OCI-LY7 (cell line): ENCODE data around the gene MRPL40. TPM values are rescaled to one million over a fixed set of nuclear protein-coding genes. Genes with fewer than 3 reads are reported as not detected.

Source experiments
- BruUV-seq: library from RNA; stranded (reverse); fragments of 400-500 nt; replicated peaks from 2 replicates; lab custom pipeline; 2021; lab: Mats Ljungman, UMichigan
- CTCF ChIA-PET: fragments of 300-600 bp; sonication (Branson Sonifier 250); formaldehyde crosslinking; loops from one replicate; lab custom pipeline; 2022; ENCODE audit warnings: antibody characterized with exemption; ENCODE audit not compliant: unreplicated experiment; lab: Charles Lee
- POLR2A ChIA-PET: fragments of 300-600 bp; sonication (Branson Sonifier 250); formaldehyde crosslinking; loops from one replicate; lab custom pipeline; 2022; ENCODE audit warnings: antibody characterized with exemption; lab: Charles Lee
- DNase-seq: peaks from one replicate; pipeline ENCODE4 v3.0.0-alpha.2; 2015; ENCODE audit warnings: low spot score
- H2AFZ ChIP-seq: fragments of 200-600 bp; sonication (generic), shearing (Covaris generic); 2 replicates; pipeline ENCODE4 v1.6.1; 2014; ENCODE audit warnings: mild to moderate bottlenecking, antibody characterized with exemption, low read length, moderate library complexity
- H3K27ac ChIP-seq: fragments of 200-600 bp; sonication (generic); 2 replicates; pipeline ENCODE4 v1.5.1; 2014; ENCODE audit warnings: mixed run types, low read depth, mild to moderate bottlenecking, moderate library complexity, low read length, inconsistent platforms; ENCODE audit not compliant: poor library complexity, severe bottlenecking
- H3K36me3 ChIP-seq: fragments of 200-600 bp; sonication (generic); 2 replicates; pipeline ENCODE4 v1.6.1; 2014; ENCODE audit warnings: mild to moderate bottlenecking, antibody characterized with exemption, low read length, moderate library complexity, mixed read lengths; ENCODE audit not compliant: insufficient read depth
- H3K4me1 ChIP-seq: fragments of 200-600 bp; sonication (generic); 2 replicates; pipeline ENCODE4 v1.5.1; 2014; ENCODE audit warnings: mild to moderate bottlenecking, low read length; ENCODE audit not compliant: insufficient read depth, poor library complexity, severe bottlenecking
- H3K4me2 ChIP-seq: fragments of 200-600 bp; sonication (generic); 2 replicates; pipeline ENCODE4 v1.6.1; 2014; ENCODE audit warnings: mild to moderate bottlenecking, low read length
- H3K4me3 ChIP-seq: fragments of 200-600 bp; sonication (generic); 2 replicates; pipeline ENCODE4 v1.5.1; 2014; ENCODE audit warnings: mild to moderate bottlenecking, low read depth, low read length; ENCODE audit not compliant: poor library complexity, severe bottlenecking
- H3K79me2 ChIP-seq: fragments of 200-600 bp; sonication (generic); 2 replicates; pipeline ENCODE4 v1.6.1; 2016; ENCODE audit warnings: low read depth, mild to moderate bottlenecking, low read length, moderate library complexity, mixed read lengths; ENCODE audit not compliant: insufficient read depth
- H3K9me2 ChIP-seq: fragments of 200-600 bp; sonication (generic); 2 replicates; pipeline ENCODE4 v1.6.1; 2016; ENCODE audit warnings: mild to moderate bottlenecking, low read length, mixed read lengths; ENCODE audit not compliant: insufficient read depth
- H3K9me3 ChIP-seq: fragments of 200-600 bp; sonication (generic); 2 replicates; pipeline ENCODE4 v1.6.1; 2014; ENCODE audit warnings: mild to moderate bottlenecking, mixed run types, low read length, mixed read lengths
- H4K20me1 ChIP-seq: fragments of 200-600 bp; sonication (generic); 2 replicates; pipeline ENCODE4 v1.6.1; 2014; ENCODE audit warnings: mild to moderate bottlenecking, antibody characterized with exemption, low read length, moderate library complexity, mixed read lengths; ENCODE audit not compliant: insufficient read depth
- CTCF ChIP-seq: fragments of 200-600 bp; sonication (generic); conservative IDR thresholded peaks from 2 replicates; pipeline ENCODE4 v1.5.1; 2014; ENCODE audit warnings: mild to moderate bottlenecking, antibody characterized with exemption, low read length, moderate library complexity, mixed read lengths
- EZH2phosphoT487 ChIP-seq: fragments of 200-600 bp; sonication (generic); IDR thresholded peaks from 2 replicates; pipeline ENCODE4 v1.6.1; 2018; ENCODE audit warnings: low read depth, borderline replicate concordance, mild to moderate bottlenecking, mixed run types, antibody characterized with exemption, low read length, moderate library complexity, mixed read lengths
- intact Hi-C: fragments of 100-400 bp; cut with micrococcal nuclease; formaldehyde crosslinking; loops from one replicate; pipeline ENCODE4 v1.10.0; 2022; ENCODE audit not compliant: unreplicated experiment
- total RNA-seq, 2 experiments: library from RNA; depleted of rRNA in 1 of 2; stranded (reverse); fragments of >200 nt in 1 of 2; shearing (Covaris generic) in 1 of 2; gene quantifications; 2 replicates each; pipeline ENCODE4 v1.2.3, GENCODE V29; 2014 to 2022

Gene MRPL40
- total RNA-seq, 2 experiments from 2014 or later = 38.5 to 45.6 TPM

GRCh38 chr22:19407649-19408606 lies 24.4 kb upstream of the MRPL40 start:
- Histone ChIP-seq H3K36me3 (peaks cover 90% of the 10 kb centered on the region), H3K9me2 (no peaks in the 10 kb centered on the region), H3K4me2 (no peak overlapping the region), H3K9me3 (no peaks in the 10 kb centered on the region), H4K20me1 (peaks cover 11% of the 10 kb centered on the region; the same call in 1 of the 2 replicates), H3K27ac (no peak overlapping the region), H3K4me3 (no peak overlapping the region), H3K79me2 (peaks cover 29% of the 10 kb centered on the region), H2AFZ (no peak overlapping the region), H3K4me1 (peaks cover 8% of the 10 kb centered on the region)
- intact Hi-C loops = no loop called here
- TF ChIP-seq CTCF = no peak
- TF ChIP-seq EZH2phosphoT487 = no peak
- ChIA-PET CTCF (no interaction called here), POLR2A (no interaction called here)
- BruUV-seq = no TSS peak
- DNase-seq = no peak

DNA sequence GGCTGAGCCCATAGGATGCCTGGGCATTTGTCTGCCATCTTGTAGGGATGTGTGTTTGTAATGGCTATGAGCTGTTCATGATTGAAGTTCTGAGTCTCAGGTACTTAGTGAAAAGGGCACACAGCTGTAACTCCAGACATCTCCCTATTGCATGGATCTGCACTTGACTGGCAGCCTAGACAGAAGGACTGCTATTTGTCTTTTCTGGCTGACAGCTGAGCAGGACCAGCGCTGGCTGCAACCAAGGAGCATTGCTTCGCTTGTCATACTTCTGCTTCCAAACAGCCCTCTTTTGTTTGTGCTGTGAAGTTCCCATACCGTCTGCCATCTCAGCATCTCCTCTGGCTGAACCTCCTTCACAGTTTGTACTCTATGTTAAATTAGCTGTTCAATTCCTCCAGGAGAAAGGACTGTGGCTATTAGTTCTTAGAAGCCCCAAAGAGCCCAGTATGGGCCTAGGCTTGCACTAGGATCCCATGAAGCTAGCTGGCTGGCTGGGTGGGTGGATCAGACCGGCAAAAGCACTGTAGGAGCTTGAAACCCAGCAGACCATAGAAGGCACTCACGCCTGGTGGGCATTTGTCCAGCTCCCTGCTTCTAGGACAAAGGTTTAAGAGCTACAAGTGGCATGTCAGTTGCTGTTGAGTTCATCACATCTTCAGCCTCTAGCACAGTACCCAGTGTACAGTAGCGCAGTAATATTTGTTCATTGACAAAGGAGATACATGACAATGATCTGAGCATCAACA lies 21.2 kb upstream of the MRPL40 start:
- H4K20me1 ChIP-seq = peaks cover 30% of the 10 kb centered on the region; the same call in 1 of the 2 replicates
- CTCF ChIA-PET = no interaction called here
- intact Hi-C loops = no loop called here

More for the DNA sequence above, 21.2 kb upstream of the MRPL40 start:
- no TSS peak for BruUV-seq
- POLR2A ChIA-PET = interaction anchor here (0.7 kb wide), 1 partner anchor 25 kb away, joined by 3 read pairs; no protein-coding TSS in a partner anchor
- H3K27ac ChIP-seq = no peak overlapping the region
- no peak overlapping the region for H3K4me3 ChIP-seq
- DNase-seq = no peak
- H2AFZ ChIP-seq = no peak overlapping the region
- no peak overlapping the region for H3K4me2 ChIP-seq
- H3K9me3 ChIP-seq = no peaks in the 10 kb centered on the region
- TF ChIP-seq CTCF = no peak
- TF ChIP-seq EZH2phosphoT487 = no peak
- H3K9me2 ChIP-seq = no peaks in the 10 kb centered on the region
- peaks cover 75% of the 10 kb centered on the region for H3K36me3 ChIP-seq
- no peaks in the 10 kb centered on the region for H3K4me1 ChIP-seq
- H3K79me2 ChIP-seq = peaks cover 61% of the 10 kb centered on the region
